Activated naive CD8-positive, alpha-beta T cell treated with anti-CD3 and anti-CD28 coated beads, Interleukin-2, amount 50 U/mL, for 16 hours (primary cell): ENCODE data around the gene POGK.
"Not testable (repeated sequence)": the region's sequence is repeated elsewhere in the genome, so short reads cannot be mapped to it uniquely, and the experiment has no call there.

Experiments
- DNase-seq: peaks from one replicate; pipeline ENCODE4 v3.0.0-alpha.2; 2020; ENCODE audit warnings: low read depth, low spot score

Gene POGK

GRCh38 chr1:166855558-166855957 lies 16.3 kb downstream of the POGK start:
- no peak for DNase-seq

DNA sequence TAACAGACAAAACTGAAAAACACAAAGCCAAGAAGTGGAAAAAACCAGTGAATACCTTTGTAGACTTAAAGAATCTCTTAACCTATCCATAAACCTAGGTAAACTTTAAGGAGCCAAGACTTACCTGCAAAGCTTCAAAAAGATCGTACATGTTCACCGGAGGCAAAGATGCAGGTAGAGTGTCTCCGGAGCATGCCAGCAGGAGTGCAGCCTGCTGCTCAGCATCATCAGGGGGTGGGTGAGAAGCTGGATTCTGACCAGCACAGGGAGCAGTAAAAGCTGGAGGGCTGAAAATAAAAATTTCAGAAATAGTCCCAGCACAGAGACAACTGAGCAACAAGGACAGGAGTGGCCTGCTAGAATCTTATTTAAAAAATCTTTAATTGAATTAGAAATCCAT lies 18.7 kb downstream of the POGK start:
- DNase-seq: no peak

- no peak for DNase-seq
These were observed 19.6 kb downstream of the POGK start for GRCh38 chr1:166858726-166859419.

DNA sequence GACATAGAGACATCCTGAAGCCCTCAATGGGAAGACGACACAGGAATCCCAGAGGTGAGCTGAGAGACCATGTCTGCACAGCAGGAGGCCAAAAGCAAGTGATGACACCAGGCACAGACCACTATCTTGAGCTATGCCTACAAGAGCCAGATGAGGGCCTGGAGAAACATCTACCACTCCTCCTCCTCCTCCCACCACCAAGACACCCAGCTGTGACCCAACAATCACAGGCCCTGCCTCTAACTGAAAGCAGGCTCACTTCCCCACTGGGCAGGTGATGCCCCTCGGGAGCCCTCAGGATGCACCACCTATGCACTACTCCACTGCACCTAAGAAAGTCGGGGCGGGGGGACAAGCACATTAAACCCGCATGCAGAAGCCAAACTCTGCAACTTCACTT lies 20.3 kb downstream of the POGK start:
- DNase-seq: no peak

GRCh38 chr1:166865926-166866325 lies 26.7 kb downstream of the POGK start:
- no peak for DNase-seq

- DNase-seq: no peak
These were observed 29.4 kb downstream of the POGK start for GRCh38 chr1:166868639-166869038.

- DNase-seq: no peak
These were observed 30.2 kb downstream of the POGK start for GRCh38 chr1:166869318-166870099.

GRCh38 chr1:166870584-166870983 lies 31.3 kb downstream of the POGK start:
- no peak for DNase-seq

DNA sequence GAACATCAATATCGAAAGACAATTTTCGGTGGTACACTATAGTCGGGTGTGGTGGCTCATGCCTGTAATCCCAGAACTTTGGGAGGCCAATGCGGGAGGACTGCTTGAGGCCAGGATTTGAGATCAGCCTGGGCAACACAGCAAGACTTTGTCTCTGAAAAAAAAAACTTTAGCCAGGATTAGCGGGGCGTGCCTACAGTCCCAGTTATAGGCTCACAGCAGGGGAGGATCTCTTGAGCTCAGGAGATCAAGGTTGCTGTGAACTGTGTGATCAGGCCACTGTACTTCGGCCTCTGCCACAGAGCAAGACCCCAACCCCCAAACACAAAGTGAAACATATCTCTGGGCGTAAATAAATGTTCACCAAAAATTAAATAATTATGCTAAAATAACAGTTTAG lies 35.2 kb downstream of the POGK start:
- DNase-seq: no peak

DNA sequence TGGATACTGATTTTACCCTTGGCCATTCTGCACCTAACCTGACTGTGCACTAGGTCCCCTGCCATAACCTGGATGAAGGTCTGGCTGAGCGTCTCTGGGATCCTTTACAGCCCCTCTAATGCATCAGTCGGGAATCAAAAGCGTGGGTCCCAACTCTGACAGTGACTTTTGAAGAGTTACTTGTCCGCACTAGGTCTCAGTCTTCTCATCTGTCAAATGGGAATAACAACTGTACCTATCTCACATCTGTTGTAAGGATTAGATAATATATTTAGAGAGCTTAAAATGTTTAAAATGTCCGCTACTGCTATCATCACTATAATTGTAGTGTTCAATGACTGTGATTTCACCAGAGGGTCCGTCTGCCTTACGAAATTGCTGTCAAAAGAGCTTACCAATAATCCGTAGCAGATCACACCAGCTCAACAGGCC lies 36.0 kb downstream of the POGK start:
- DNase-seq: no peak

- peak; percentile 98 for DNase-seq
These were observed 36.7 kb downstream of the POGK start, which contains the start of gene TADA1 for GRCh38 chr1:166875734-166876539. Gene TADA1 (minus strand): TSS chr1:166876264. CDS start chr1:166876233, 31 bp downstream.

DNA sequence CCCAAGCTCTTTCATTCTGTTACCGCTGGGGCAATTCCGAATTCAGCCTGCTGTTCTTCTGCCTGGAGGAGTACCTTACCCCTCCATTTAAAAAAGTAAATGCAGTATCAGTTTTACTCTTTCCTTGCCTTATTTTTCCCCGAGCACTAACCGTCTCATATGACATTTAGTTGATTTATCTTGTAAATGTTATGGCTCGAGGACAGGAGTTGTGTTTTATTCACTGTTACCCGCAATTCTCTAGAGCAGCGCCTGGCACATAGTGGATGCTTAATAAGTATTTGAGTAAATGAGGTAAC lies 37.2 kb downstream of the POGK start:
- no peak for DNase-seq

DNA sequence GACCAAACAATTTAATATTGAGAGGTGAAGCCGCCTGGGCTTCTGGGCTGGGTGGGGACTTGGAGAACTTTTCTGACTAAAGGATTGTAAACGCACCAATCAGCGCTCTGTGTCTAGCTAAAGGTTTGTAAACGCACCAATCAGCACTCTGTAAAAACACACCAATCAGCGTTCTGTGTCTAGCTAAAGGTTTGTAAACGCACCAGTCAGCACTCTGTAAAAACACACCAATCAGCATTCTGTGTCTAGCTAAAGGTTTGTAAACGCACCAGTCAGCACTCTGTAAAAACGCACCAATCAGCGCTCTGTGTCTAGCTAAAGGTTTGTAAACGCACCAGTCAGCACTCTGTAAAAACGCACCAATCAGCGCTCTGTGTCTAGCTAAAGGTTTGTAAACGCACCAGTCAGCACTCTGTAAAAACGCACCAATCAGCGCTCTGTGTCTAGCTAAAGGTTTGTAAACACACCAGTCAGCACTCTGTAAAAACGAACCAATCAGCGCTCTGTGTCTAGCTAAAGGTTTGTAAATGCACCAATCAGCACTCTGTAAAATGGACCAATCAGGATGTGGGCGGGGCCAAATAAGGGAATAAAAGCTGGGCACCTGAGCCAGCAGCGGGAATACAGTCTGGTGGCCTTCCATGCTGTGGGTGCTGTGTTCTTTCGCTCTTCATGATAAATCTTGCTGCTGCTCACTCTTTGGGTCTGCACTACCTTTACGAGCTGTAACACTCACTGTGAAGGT lies 39.1 kb downstream of the POGK start:
- not testable (repeated sequence) for DNase-seq

- DNase-seq: no peak
These were observed 43.6 kb downstream of the POGK start for GRCh38 chr1:166882893-166883292.

GRCh38 chr1:166884040-166884642 lies 44.9 kb downstream of the POGK start:
- DNase-seq: no peak

- no peak for DNase-seq
These were observed 45.7 kb downstream of the POGK start for GRCh38 chr1:166884971-166885370.

DNA sequence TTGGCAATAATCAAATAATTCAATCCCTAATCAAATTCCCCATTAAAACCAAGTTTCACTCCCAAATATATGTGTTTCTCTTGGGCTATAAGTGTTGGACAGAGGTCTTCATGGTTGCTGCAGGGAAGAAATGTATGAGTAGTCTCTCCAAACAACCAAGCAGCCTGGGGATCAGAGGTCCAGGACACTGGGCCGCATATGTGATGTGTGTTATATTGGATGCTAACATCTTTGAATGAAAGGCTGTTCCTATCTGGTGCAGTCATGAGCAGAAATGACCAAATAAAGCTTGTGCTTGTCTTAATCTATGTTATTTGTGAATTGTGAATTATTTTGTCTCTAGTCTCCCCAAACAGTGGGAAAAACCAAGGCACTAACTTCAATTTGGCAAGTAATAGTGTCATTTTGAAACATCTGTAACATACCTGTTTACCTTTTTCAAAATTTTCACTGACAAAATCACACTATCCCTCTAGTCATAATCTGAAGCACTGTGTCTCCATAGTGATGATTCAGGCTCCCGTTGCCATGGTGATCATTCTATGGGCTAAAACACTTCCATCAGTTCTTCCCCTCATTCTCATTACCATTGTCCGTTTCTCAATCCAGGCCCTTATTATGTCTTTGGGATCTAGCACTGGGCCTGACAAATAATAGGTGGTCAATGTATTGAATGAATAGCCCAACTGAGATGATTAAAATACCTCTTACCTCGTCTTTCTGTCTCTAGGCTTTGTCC lies 49.3 kb downstream of the POGK start:
- no peak for DNase-seq

GRCh38 chr1:166889776-166890175 lies 50.5 kb downstream of the POGK start:
- no peak for DNase-seq

DNA sequence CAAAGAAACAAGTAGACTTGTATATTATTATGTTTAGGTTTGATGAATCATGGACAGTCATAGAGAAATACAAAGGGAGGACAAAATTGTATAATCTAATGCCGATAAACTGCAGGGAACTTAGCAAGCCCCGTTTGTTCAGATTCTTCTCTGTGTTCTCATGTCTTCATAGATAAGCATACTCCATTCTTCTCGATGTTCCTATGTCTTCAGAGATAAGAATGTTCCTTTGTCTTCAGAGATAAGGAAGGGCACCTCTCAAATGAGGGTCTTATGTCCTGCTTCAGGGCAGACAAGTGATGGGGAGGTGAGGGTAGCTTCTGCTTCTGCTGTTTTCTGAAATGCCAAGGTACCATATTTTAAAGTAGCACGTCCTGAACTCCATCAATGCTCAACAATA lies 56.5 kb downstream of the POGK start:
- no peak for DNase-seq

DNA sequence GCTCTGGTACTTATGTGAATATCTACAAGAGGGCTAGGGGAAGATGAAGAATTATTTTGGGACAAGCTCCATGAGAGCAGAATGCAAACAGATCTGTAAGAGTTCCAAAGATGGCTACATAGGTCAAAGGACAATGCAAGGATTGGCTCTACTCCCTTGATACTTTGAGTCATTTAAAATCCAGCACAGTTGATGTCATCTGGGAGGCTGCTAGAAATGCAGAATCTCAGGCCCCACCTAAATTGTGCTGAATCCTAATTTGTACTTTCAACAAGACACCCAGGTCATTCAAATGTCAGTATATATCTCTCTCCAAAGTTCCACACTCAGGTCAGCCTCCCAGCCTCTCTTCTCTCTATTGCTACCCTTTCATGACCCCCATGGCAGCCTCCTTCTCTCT lies 60.5 kb downstream of the POGK start:
- no peak for DNase-seq

DNA sequence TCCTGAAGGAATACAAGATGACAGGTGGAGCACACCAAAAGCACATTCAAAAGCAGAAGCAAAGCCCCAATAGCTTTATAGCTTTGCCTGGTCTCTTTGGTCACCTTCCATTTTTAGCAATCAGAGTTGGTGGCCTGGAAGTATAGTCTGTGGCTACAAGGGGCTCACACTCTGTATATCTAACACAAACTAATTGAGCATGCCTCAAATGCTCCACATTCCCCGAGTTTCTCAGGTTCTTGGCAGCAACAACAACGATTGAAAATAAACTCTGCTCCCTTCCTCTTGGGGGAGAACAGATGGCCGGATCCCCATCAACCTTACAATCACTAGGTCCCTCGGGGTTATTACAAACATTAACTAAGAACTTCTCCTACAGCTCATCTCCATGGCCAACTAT lies 61.7 kb downstream of the POGK start:
- DNase-seq: no peak
